ENCODE results near the gene SOX13.

Gene SOX13

GRCh38 chr1:204132718-204133117 lies 59.8 kb downstream of the SOX13 start:
- no peak for DNase-seq

- no peak for DNase-seq
These were observed 61.2 kb downstream of the SOX13 start for GRCh38 chr1:204134103-204134502.

- DNase-seq = no peak
These were observed 63.9 kb downstream of the SOX13 start for GRCh38 chr1:204136814-204137213.

GRCh38 chr1:204139088-204139487 lies 66.2 kb downstream of the SOX13 start:
- no peak for DNase-seq

GRCh38 chr1:204139952-204140351 lies 67.0 kb downstream of the SOX13 start:
- no peak for DNase-seq

- no peak for DNase-seq
These were observed 68.2 kb downstream of the SOX13 start for GRCh38 chr1:204141131-204141530.

- no peak for DNase-seq
These were observed 69.4 kb downstream of the SOX13 start for GRCh38 chr1:204142032-204142974.

GRCh38 chr1:204143276-204144041 lies 70.5 kb downstream of the SOX13 start:
- no peak for DNase-seq

- no peak for DNase-seq
These were observed 72.2 kb downstream of the SOX13 start for GRCh38 chr1:204145033-204145504.

- DNase-seq = no peak
These were observed 73.4 kb downstream of the SOX13 start for GRCh38 chr1:204146309-204146708.

- no peak for DNase-seq
These were observed 74.0 kb downstream of the SOX13 start for GRCh38 chr1:204146965-204147364.

- DNase-seq = no peak
These were observed 74.8 kb downstream of the SOX13 start for GRCh38 chr1:204147406-204148383.

- DNase-seq = no peak
These were observed 76.2 kb downstream of the SOX13 start for GRCh38 chr1:204149107-204149506.

GRCh38 chr1:204149635-204150565 lies 77.0 kb downstream of the SOX13 start:
- DNase-seq = no peak

- DNase-seq = no peak
These were observed 78.0 kb downstream of the SOX13 start for GRCh38 chr1:204150702-204151551.

GRCh38 chr1:204151552-204152309 lies 78.8 kb downstream of the SOX13 start, which contains the start of gene ETNK2:
Gene ETNK2 (minus strand): TSS chr1:204152044. CDS start chr1:204151852, 192 bp downstream.
- peak; percentile 83 for DNase-seq

GRCh38 chr1:204152310-204153044 lies 79.6 kb downstream of the SOX13 start:
- no peak for DNase-seq

- DNase-seq = no peak
These were observed 80.8 kb downstream of the SOX13 start for GRCh38 chr1:204153667-204154066.

Measured in NCI-H1105 treated with DMSO at 0.1 percent for 48 hours (cell line).